Measurements from ENCODE around the gene ZNF672. TPM values are rescaled to one million over a fixed set of nuclear protein-coding genes. Genes with fewer than 3 reads are reported as not detected.
A peak's percentile ranks its signal among the peaks of the same experiment; 100 is the strongest.

Gene ZNF672
- total RNA-seq, 3 donors from 2014 or later, result 23.2 to 31.6 (median 27.2) TPM

DNA sequence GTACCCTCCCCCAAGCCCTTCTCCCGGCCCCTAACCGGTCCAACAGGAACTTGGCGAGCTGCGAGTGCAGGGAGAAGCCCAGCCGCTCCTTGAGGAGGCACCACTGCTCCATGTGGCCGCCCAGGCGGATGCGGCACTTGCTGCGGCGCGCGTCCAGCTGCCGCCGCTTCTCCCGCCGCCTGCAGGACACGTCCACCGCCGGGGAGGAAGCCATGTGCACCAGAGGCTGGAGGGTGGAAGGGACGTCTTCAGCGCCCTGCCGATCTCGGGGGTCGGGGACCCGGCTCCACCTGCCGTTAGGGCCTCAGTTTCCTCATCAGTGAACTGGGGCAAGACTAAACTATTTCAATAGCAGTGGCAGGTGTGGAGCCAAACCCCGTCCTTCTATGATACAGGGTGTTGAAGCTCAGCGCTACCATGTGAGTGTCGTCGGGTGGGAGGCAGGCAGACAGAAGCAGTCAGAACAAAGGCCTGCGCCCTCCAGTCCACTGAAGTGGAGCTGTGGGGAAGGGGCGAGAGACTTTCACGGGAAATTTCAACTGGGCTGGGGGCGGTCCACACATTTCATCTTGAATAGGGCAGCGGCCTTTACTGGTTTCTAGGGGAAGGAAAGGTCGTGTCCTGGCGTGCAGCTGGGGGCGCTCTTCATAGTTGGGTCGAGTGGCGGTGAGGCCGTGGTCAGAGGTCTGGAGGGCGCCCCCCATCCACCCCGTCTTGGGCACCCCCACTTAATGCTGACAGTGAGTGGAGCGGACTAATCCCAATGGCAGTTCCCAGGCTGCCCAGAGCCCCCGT is 20.3 kb downstream of the ZNF672 start:
- intact Hi-C loops (cut with DNase I; ENCODE audit: low total_unique reads), result no loop called here
- Histone ChIP-seq H3K4me1 (peaks cover 7 to 9% of the 10 kb centered on the region in 2 donors), H3K27ac (peak overlapping the region; percentile 89), H3K9me3 (no peaks in the 10 kb centered on the region), H3K27me3 (no peaks in the 10 kb centered on the region), H3K4me3 (peak overlapping the region; percentile 55 to 67 (median 57)), H3K36me3 (no peaks in the 10 kb centered on the region)
- TF ChIP-seq POLR2A (IDR thresholded peaks at IDR 0.05) (no peak), POLR2AphosphoS5 (IDR thresholded peaks at IDR 0.05) (peak in 2 of 3 donors; percentile 18 to 66)
- TF ChIP-seq, protein P1, sequence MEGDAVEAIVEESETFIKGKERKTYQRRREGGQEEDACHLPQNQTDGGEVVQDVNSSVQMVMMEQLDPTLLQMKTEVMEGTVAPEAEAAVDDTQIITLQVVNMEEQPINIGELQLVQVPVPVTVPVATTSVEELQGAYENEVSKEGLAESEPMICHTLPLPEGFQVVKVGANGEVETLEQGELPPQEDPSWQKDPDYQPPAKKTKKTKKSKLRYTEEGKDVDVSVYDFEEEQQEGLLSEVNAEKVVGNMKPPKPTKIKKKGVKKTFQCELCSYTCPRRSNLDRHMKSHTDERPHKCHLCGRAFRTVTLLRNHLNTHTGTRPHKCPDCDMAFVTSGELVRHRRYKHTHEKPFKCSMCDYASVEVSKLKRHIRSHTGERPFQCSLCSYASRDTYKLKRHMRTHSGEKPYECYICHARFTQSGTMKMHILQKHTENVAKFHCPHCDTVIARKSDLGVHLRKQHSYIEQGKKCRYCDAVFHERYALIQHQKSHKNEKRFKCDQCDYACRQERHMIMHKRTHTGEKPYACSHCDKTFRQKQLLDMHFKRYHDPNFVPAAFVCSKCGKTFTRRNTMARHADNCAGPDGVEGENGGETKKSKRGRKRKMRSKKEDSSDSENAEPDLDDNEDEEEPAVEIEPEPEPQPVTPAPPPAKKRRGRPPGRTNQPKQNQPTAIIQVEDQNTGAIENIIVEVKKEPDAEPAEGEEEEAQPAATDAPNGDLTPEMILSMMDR (IDR thresholded peaks at IDR 0.05), result peak; percentile 7 to 40 (median 18)
- peak; percentile 77 to 86 for DNase-seq (ENCODE audit: low spot score in 2 of 2)

DNA sequence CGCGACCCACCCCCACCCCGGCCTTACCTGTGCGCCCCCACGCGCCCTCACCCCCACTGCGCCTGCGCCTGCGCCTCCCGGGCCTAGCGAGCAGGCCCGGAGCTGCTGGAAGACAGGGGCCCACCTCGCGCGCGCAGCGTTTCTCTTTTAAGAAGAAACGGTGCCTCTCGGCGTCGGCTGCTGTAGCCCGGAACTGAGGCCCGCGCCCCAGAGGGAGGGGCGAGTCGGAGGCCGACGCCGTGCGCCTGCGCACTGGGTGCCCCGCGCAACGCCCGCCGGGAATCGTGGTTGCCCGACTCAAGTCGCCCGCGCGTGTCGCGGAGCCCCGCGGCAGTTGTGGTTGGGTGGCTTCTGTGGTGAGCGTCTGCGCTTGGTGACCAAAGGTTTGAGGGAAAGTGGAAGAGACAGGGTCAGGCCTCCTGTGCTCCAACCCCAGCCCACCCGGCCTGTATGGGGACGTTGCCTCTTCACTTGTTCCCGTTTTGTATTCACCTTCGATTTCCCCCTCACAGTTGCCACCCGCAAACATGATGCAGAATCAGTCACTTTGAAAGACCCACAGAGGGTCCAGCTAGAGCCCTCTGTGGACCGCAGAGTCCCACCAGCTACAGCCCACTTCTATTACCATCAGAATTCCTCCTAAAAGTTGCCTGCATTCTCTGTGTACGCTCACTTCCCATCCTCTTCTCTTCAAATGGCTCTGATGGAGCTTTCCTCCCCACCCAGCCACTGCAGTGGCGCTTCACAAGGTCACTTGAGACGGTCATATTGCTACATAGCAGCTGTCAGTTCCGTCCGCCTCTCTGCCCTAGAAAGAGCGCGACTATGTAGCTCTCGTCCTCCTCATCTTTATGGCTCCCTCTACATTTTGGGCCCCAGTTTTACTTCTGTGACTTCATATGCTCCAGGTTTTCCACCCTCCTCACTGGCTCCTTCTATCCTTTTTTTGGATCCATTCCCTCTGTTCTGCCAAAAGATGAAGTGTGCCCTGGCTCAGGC is 21.2 kb downstream of the ZNF672 start, which contains the start of gene ZNF692:
ZNF692 (minus strand) TSS at position 195 of the 999 bp plus-strand sequence. CDS start 776 bp downstream, outside the sequence.
- no peaks in the 10 kb centered on the region for H3K9me3 ChIP-seq
- H3K36me3 ChIP-seq, result no peaks in the 10 kb centered on the region
- peak within 1 kb of the TSS; percentile 55 to 67 (median 57) for H3K4me3 ChIP-seq
- TF ChIP-seq POLR2AphosphoS5 (IDR thresholded peaks at IDR 0.05) (peak; percentile 78 to 82 (median 81)), POLR2A (IDR thresholded peaks at IDR 0.05) (peak; percentile 70)
- TF ChIP-seq, protein P1 (IDR thresholded peaks at IDR 0.05), result no peak
- peak; percentile 94 to 95 for DNase-seq (ENCODE audit: low spot score in 2 of 2)
- peaks cover 7 to 13% of the 10 kb centered on the region in 2 donors for H3K4me1 ChIP-seq
- peak within 1 kb of the TSS; percentile 89 for H3K27ac ChIP-seq
- intact Hi-C loops (cut with DNase I; ENCODE audit: low total_unique reads), result no loop called here
- no peaks in the 10 kb centered on the region for H3K27me3 ChIP-seq

- no peaks in the 10 kb centered on the region for H3K27me3 ChIP-seq
- no peak overlapping the region for H3K27ac ChIP-seq
- TF ChIP-seq, protein P1 (IDR thresholded peaks at IDR 0.05), result no peak
- TF ChIP-seq POLR2AphosphoS5 (IDR thresholded peaks at IDR 0.05), result no peak
- no peak for TF ChIP-seq POLR2A (IDR thresholded peaks at IDR 0.05)
- no peaks in the 10 kb centered on the region for H3K9me3 ChIP-seq
- intact Hi-C loops (cut with DNase I; ENCODE audit: low total_unique reads), result no loop called here
- H3K36me3 ChIP-seq, result no peaks in the 10 kb centered on the region
- H3K4me1 ChIP-seq, result peaks cover 7 to 13% of the 10 kb centered on the region in 2 donors
- no peak for DNase-seq (ENCODE audit: low spot score in 2 of 2)
- H3K4me3 ChIP-seq, result no peak overlapping the region
Measured at GRCh38 chr1:248860007-248860406, 22.0 kb downstream of the ZNF672 start.

GRCh38 chr1:248861616-248862015 is 23.6 kb downstream of the ZNF672 start:
- H3K36me3 ChIP-seq, result no peaks in the 10 kb centered on the region
- H3K4me1 ChIP-seq, result peaks cover 7 to 13% of the 10 kb centered on the region in 2 donors
- no peaks in the 10 kb centered on the region for H3K9me3 ChIP-seq
- intact Hi-C loops (cut with DNase I; ENCODE audit: low total_unique reads), result no loop called here
- no peaks in the 10 kb centered on the region for H3K27me3 ChIP-seq
- DNase-seq (ENCODE audit: low spot score in 2 of 2), result no peak
- no peak overlapping the region for H3K27ac ChIP-seq
- no peak overlapping the region for H3K4me3 ChIP-seq
- TF ChIP-seq, protein P1 (IDR thresholded peaks at IDR 0.05), result no peak
- no peak for TF ChIP-seq POLR2AphosphoS5 (IDR thresholded peaks at IDR 0.05)
- TF ChIP-seq POLR2A (IDR thresholded peaks at IDR 0.05), result no peak
